Neural crest cell (in vitro differentiated cells): ENCODE results near the gene OCA2. TPM values are rescaled to one million over a fixed set of nuclear protein-coding genes. Genes with fewer than 3 reads are reported as not detected.

ENCODE experiments used
- DNase-seq: peaks from one replicate; pipeline ENCODE4 v3.0.0; 2021; ENCODE audit warnings: low read depth, mixed read lengths, low spot score
- H3K27ac Mint-ChIP-seq: one replicate; pipeline ENCODE4 v1.8.0; 2021; ENCODE audit warnings: mild to moderate bottlenecking, mixed read lengths; ENCODE audit not compliant: unreplicated experiment
- H3K27me3 Mint-ChIP-seq: 2 replicates; pipeline ENCODE4 v1.8.0; 2021; ENCODE audit warnings: low read depth, mild to moderate bottlenecking, mixed read lengths
- H3K36me3 Mint-ChIP-seq: 2 replicates; pipeline ENCODE4 v1.8.0; 2021; ENCODE audit warnings: low read depth, mild to moderate bottlenecking, mixed read lengths
- H3K4me1 Mint-ChIP-seq: 2 replicates; pipeline ENCODE4 v1.8.0; 2021; ENCODE audit warnings: mixed read lengths
- H3K4me3 Mint-ChIP-seq: one replicate; pipeline ENCODE4 v1.8.0; 2021; ENCODE audit warnings: mild to moderate bottlenecking, mixed read lengths
- H3K9me3 Mint-ChIP-seq: 2 replicates; pipeline ENCODE4 v1.8.0; 2021; ENCODE audit warnings: mixed read lengths
- total RNA-seq: library from RNA; stranded (reverse); gene quantifications from 2 replicates; pipeline ENCODE4 v1.2.1, GENCODE V29; 2021
- TF ChIP-seq, protein P1 (sequence below): fragments of 200-600 bp; sonication (generic); conservative IDR thresholded peaks from 2 replicates; pipeline ENCODE4 v1.5.0; 2021; ENCODE audit warnings: antibody characterized with exemption, mild to moderate bottlenecking

Gene OCA2
- total RNA-seq, 1 donor from 2014 or later: 0.19 TPM

GRCh38 chr15:27813139-27813538 lies 286.0 kb downstream of the OCA2 start:
- TF ChIP-seq, protein P1, sequence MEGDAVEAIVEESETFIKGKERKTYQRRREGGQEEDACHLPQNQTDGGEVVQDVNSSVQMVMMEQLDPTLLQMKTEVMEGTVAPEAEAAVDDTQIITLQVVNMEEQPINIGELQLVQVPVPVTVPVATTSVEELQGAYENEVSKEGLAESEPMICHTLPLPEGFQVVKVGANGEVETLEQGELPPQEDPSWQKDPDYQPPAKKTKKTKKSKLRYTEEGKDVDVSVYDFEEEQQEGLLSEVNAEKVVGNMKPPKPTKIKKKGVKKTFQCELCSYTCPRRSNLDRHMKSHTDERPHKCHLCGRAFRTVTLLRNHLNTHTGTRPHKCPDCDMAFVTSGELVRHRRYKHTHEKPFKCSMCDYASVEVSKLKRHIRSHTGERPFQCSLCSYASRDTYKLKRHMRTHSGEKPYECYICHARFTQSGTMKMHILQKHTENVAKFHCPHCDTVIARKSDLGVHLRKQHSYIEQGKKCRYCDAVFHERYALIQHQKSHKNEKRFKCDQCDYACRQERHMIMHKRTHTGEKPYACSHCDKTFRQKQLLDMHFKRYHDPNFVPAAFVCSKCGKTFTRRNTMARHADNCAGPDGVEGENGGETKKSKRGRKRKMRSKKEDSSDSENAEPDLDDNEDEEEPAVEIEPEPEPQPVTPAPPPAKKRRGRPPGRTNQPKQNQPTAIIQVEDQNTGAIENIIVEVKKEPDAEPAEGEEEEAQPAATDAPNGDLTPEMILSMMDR: no peak
- Mint-ChIP-seq H3K4me1 (no peaks in the 10 kb centered on the region), H3K36me3 (peaks cover 6% of the 10 kb centered on the region), H3K27ac (no peak overlapping the region), H3K9me3 (peaks cover 15% of the 10 kb centered on the region), H3K27me3 (no peaks in the 10 kb centered on the region), H3K4me3 (no peak overlapping the region)
- DNase-seq: no peak

- no peak for DNase-seq
- H3K9me3 Mint-ChIP-seq: peaks cover 6% of the 10 kb centered on the region
- no peaks in the 10 kb centered on the region for H3K27me3 Mint-ChIP-seq
- TF ChIP-seq, protein P1: no peak
- no peaks in the 10 kb centered on the region for H3K36me3 Mint-ChIP-seq
- H3K4me3 Mint-ChIP-seq: no peak overlapping the region
- H3K4me1 Mint-ChIP-seq: no peaks in the 10 kb centered on the region
- no peak overlapping the region for H3K27ac Mint-ChIP-seq
Observed at GRCh38 chr15:27808182-27808581, 290.9 kb downstream of the OCA2 start.

- no peaks in the 10 kb centered on the region for H3K36me3 Mint-ChIP-seq
- H3K9me3 Mint-ChIP-seq: peaks cover 6% of the 10 kb centered on the region
- H3K27ac Mint-ChIP-seq: no peak overlapping the region
Observed at GRCh38 chr15:27807335-27807734, 291.8 kb downstream of the OCA2 start.

DNA sequence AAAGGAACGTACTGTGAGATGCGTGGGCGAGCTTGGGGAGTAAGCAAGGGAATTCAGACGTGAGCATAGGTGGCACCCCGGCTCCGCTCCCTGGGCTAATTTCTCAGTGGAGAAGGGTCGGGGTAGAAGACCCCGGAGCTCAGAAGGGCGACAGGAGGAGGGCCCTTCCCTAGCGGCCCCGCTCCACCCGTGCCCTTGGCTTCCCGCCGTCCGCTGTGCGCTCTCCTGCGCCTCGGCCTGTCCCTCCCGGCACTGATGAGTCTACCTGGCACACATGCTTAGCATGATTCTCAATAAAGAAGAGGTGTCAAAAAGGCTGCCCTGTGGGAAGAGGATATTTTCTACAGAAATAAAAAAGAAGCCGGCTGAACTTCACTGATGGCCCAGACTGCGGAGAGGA lies 292.7 kb downstream of the OCA2 start:
- no peak for DNase-seq
- H3K27me3 Mint-ChIP-seq: no peaks in the 10 kb centered on the region
- peaks cover 6% of the 10 kb centered on the region for H3K9me3 Mint-ChIP-seq
- TF ChIP-seq, protein P1: no peak
- no peaks in the 10 kb centered on the region for H3K36me3 Mint-ChIP-seq
- no peak overlapping the region for H3K4me3 Mint-ChIP-seq
- H3K4me1 Mint-ChIP-seq: no peaks in the 10 kb centered on the region
- no peak overlapping the region for H3K27ac Mint-ChIP-seq

More at GRCh38 chr15:27807335-27807734, 291.8 kb downstream of the OCA2 start:
- no peak overlapping the region for H3K4me3 Mint-ChIP-seq
- DNase-seq: no peak
- no peaks in the 10 kb centered on the region for H3K27me3 Mint-ChIP-seq
- TF ChIP-seq, protein P1: no peak
- no peaks in the 10 kb centered on the region for H3K4me1 Mint-ChIP-seq

DNA sequence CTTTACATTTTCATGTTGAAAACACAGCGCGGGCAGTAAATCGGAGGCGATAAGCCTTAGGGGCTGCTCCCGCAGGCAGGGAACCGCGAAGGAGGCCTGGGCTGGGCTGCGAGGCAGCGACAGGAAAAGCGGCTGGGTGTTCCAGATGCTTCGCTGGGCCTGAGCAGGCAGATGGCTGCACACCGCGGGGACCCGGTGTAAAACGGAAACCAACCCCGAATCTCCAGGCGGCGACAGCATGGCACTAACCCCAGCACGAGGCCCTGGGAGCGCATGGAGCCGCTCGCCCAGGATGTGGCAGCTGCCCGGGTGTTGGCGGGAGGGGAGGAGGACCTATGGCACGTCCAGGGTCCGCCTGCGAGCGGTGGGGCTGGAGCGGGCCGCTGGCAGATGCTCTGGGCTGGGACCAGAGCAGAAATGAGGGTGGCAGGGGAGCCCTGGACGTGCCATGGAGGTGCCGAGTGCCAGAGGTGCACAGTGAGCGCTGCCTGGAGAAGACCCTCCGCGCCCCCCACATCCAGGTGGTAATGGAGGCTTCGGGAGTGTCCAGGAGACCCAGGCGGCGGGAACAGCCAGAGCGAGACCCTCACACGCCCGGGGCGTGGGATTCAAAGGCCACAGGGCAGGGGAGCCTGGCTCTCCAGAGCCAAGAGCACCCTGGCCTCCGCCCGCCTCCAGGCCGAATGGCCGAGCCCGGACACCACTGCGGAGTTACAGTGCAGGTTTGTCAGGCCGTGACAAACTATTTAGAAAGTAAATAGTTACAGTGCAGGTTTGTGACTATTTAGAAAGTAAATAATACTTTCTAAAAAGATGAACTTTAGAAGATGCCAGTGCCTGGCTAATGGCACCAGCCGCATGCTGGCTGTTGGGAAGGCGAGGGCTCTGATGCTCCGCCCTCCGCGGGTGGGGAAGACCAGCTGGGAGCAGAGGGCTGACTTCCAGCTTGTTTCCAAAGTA lies 293.6 kb downstream of the OCA2 start:
- DNase-seq: no peak
- no peak overlapping the region for H3K4me3 Mint-ChIP-seq
- no peaks in the 10 kb centered on the region for H3K4me1 Mint-ChIP-seq
- no peak overlapping the region for H3K27ac Mint-ChIP-seq
- H3K27me3 Mint-ChIP-seq: no peaks in the 10 kb centered on the region
- TF ChIP-seq, protein P1: no peak
- H3K9me3 Mint-ChIP-seq: peaks cover 6% of the 10 kb centered on the region
- H3K36me3 Mint-ChIP-seq: no peaks in the 10 kb centered on the region
